ENCODE results near the gene PLEKHD1. TPM values are rescaled to one million over a fixed set of nuclear protein-coding genes. Genes with fewer than 3 reads are reported as not detected.

The PLEKHD1 gene
- total RNA-seq, 1 experiment from 2014 or later, result 1.2 TPM

DNA sequence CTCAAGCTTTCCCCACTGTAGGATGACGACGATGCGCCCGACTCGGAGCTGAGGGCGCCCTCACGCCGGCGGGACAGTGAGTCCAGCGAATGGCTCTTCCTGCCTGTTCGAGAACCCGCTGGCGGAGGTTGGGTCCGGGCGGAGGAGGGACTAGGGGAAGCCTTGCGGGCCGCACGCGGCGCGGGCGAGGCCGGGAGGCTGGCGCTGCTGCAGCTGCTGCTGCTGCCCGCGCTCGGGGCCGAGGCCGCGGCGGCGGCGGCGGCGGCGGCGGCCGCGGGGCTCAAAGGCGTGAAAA, 88.3 kb downstream of the PLEKHD1 start (continued):
- TF ChIP-seq, protein P1, sequence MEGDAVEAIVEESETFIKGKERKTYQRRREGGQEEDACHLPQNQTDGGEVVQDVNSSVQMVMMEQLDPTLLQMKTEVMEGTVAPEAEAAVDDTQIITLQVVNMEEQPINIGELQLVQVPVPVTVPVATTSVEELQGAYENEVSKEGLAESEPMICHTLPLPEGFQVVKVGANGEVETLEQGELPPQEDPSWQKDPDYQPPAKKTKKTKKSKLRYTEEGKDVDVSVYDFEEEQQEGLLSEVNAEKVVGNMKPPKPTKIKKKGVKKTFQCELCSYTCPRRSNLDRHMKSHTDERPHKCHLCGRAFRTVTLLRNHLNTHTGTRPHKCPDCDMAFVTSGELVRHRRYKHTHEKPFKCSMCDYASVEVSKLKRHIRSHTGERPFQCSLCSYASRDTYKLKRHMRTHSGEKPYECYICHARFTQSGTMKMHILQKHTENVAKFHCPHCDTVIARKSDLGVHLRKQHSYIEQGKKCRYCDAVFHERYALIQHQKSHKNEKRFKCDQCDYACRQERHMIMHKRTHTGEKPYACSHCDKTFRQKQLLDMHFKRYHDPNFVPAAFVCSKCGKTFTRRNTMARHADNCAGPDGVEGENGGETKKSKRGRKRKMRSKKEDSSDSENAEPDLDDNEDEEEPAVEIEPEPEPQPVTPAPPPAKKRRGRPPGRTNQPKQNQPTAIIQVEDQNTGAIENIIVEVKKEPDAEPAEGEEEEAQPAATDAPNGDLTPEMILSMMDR (IDR thresholded peaks at IDR 0.05 in 2 of 3, conservative IDR thresholded peaks at IDR 0.05 in 1 of 3; ENCODE audit: borderline replicate concordance in 1 of 3, insufficient read depth in 1 of 3, low read depth in 2 of 3, low read length in 2 of 3), result no peak
- TF ChIP-seq ELF1 (IDR thresholded peaks at IDR 0.05; ENCODE audit: borderline replicate concordance, low read depth), result no peak
- no peak for TF ChIP-seq EGR1 (IDR thresholded peaks at IDR 0.05; ENCODE audit: low read depth)
- TF ChIP-seq ZFX (IDR thresholded peaks at IDR 0.05), result no peak
- no peak for TF ChIP-seq SRF (IDR thresholded peaks at IDR 0.05; ENCODE audit: low read depth)

DNA sequence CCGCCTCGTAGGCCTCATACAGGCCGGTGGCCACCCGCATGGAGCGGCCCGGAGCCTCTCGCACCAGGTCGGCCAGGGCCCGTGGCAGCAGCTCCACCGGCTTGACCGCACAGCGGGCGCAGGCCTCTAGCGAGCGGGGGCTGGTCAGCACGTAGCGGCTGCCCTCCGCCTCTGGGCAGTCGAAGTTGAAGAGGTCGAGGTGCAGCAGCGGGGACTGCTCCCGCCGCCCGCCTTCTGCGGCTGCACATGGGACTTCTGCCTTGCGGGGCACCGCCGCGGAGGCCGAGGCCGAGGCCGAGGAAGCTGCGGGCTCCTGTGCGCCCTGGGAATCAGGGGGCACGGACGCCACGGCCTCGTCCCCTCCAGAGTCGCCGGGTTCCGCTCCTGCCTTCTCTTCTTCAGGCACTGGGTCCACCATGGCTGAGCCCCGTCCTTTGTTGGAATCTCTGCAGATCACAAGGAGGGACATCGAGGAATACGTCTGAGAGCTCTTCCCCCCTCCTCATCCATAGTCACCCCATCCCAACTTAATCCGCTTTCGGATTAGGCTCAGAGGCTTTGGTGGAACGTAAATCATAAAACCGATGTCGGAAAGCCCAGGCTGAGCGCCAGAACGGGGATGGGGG, 88.8 kb downstream of the PLEKHD1 start:
- Histone ChIP-seq H3K4me2 (ENCODE audit: low read length) (no peak overlapping the region), H2AFZ (ENCODE audit: low read depth, low read length, poor library complexity, severe bottlenecking) (no peak overlapping the region), H3K4me3 (replicated peaks in 1 of 2; ENCODE audit: low read depth in 1 of 2, low read length in 2 of 2) (no peak overlapping the region), H3K27me3 (ENCODE audit: insufficient read depth, low read length) (peaks cover 5% of the 10 kb centered on the region; the same call in 1 of the 2 replicates), H4K20me1 (ENCODE audit: insufficient read depth) (no peaks in the 10 kb centered on the region), H3K79me2 (ENCODE audit: insufficient read depth, low read length) (no peaks in the 10 kb centered on the region), H3K27ac (ENCODE audit: low read depth, low read length) (no peak overlapping the region), H3K9me2 (ENCODE audit: insufficient read depth) (no peaks in the 10 kb centered on the region), H3K36me3 (ENCODE audit: control insufficient read depth in 1 of 2, insufficient read depth in 2 of 2, low read length in 2 of 2) (no peaks in the 10 kb centered on the region), H3K9ac (ENCODE audit: low read length) (no peak overlapping the region), H3K9me3 (ENCODE audit: control insufficient read depth in 1 of 2, insufficient read depth in 1 of 2, low read depth in 1 of 2, low read length in 2 of 2) (no peaks in the 10 kb centered on the region), H3K4me1 (ENCODE audit: control insufficient read depth in 1 of 2, insufficient read depth in 2 of 2, low read length in 2 of 2) (peaks cover 0 to 4% of the 10 kb centered on the region in 2 experiments; a peak in 1 of 4 replicates)
- no TSS peak for BruUV-seq (replicated peaks)
- TF ChIP-seq CBX3 (IDR thresholded peaks at IDR 0.05; ENCODE audit: low read depth), result no peak
- TF ChIP-seq SRF (IDR thresholded peaks at IDR 0.05; ENCODE audit: low read depth), result no peak
- no peak for TF ChIP-seq ZFX (IDR thresholded peaks at IDR 0.05)
- no peak for TF ChIP-seq EZH2phosphoT487 (IDR thresholded peaks at IDR 0.05; ENCODE audit: borderline replicate concordance)
- TF ChIP-seq, protein P2, sequence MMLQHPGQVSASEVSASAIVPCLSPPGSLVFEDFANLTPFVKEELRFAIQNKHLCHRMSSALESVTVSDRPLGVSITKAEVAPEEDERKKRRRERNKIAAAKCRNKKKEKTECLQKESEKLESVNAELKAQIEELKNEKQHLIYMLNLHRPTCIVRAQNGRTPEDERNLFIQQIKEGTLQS (IDR thresholded peaks at IDR 0.05), result no peak
- TF ChIP-seq EZH2 (IDR thresholded peaks at IDR 0.05), result no peak
- TF ChIP-seq, protein P3, sequence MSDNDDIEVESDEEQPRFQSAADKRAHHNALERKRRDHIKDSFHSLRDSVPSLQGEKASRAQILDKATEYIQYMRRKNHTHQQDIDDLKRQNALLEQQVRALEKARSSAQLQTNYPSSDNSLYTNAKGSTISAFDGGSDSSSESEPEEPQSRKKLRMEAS (IDR thresholded peaks at IDR 0.05), result no peak
- no peak for TF ChIP-seq EGR1 (IDR thresholded peaks at IDR 0.05; ENCODE audit: low read depth)
- no peak for TF ChIP-seq RAD21 (IDR thresholded peaks at IDR 0.05; ENCODE audit: low read depth)
- TF ChIP-seq POLR2A (IDR thresholded peaks at IDR 0.05; ENCODE audit: borderline replicate concordance, extremely low read depth, insufficient read depth, insufficient read length), result no peak
- TF ChIP-seq SIN3A (IDR thresholded peaks at IDR 0.05; ENCODE audit: low read depth), result no peak
- ChIA-PET CTCF (interaction anchor here (3.5 kb wide), 1 partner anchor 38 kb away, joined by 27 read pairs; no protein-coding TSS in a partner anchor), POLR2A (no interaction called here), RAD21 (ENCODE audit: low non-redundant PET in 1 of 2, low total read pairs in 2 of 2, uncharacterized antibody in 2 of 2, unreplicated experiment in 2 of 2) (interaction anchor here in 1 of 2 experiments (1.3 kb wide), 1 partner anchor 38 kb away, joined by 5 read pairs; no protein-coding TSS in a partner anchor)
- DNase-seq (ENCODE audit: low read depth, low spot score), result no peak
- intact Hi-C loops (cut with micrococcal nuclease), result no loop called here
- ATAC-seq, result no peak

All from HCT116 (cell line).